ENCODE results near the gene SKI.

SKI gene

GRCh38 chr1:2181752-2182151 is 46.4 kb upstream of the SKI start:
- in situ Hi-C loops (cut with HindIII; ENCODE audit: low pct_ligation_motif_present, low sequenced_read_pairs) = no loop called here
- Histone ChIP-seq H3K36me3 (replicated peaks) (peaks cover 2% of the 10 kb centered on the region), H3K27ac (no peak overlapping the region), H3K27me3 (replicated peaks) (no peaks in the 10 kb centered on the region), H3K4me3 (ENCODE audit: low read depth, low read length) (no peak overlapping the region)
- TF ChIP-seq CTCF (IDR thresholded peaks at IDR 0.05; ENCODE audit: low read depth, low read length, missing control alignments) = no peak
- DNase-seq = no peak

GRCh38 chr1:2182376-2182775 is 45.7 kb upstream of the SKI start:
- no peak for DNase-seq
- no peak for TF ChIP-seq CTCF (IDR thresholded peaks at IDR 0.05; ENCODE audit: low read depth, low read length, missing control alignments)
- Histone ChIP-seq H3K4me3 (ENCODE audit: low read depth, low read length) (no peak overlapping the region), H3K36me3 (replicated peaks) (peaks cover 4% of the 10 kb centered on the region), H3K27me3 (replicated peaks) (no peaks in the 10 kb centered on the region), H3K27ac (no peak overlapping the region)
- in situ Hi-C loops (cut with HindIII; ENCODE audit: low pct_ligation_motif_present, low sequenced_read_pairs) = no loop called here

- H3K4me3 ChIP-seq (ENCODE audit: low read depth, low read length) = no peak overlapping the region
- no peaks in the 10 kb centered on the region for H3K27me3 ChIP-seq (replicated peaks)
- H3K36me3 ChIP-seq (replicated peaks) = peaks cover 4% of the 10 kb centered on the region
- no peak overlapping the region for H3K27ac ChIP-seq
- in situ Hi-C loops (cut with HindIII; ENCODE audit: low pct_ligation_motif_present, low sequenced_read_pairs) = no loop called here
- TF ChIP-seq CTCF (IDR thresholded peaks at IDR 0.05; ENCODE audit: low read depth, low read length, missing control alignments) = no peak
- DNase-seq = no peak
Measured at GRCh38 chr1:2183937-2184334, 44.2 kb upstream of the SKI start.

- in situ Hi-C loops (cut with HindIII; ENCODE audit: low pct_ligation_motif_present, low sequenced_read_pairs) = no loop called here
- no peak for TF ChIP-seq CTCF (IDR thresholded peaks at IDR 0.05; ENCODE audit: low read depth, low read length, missing control alignments)
- no peak overlapping the region for H3K27ac ChIP-seq
- no peak overlapping the region for H3K4me3 ChIP-seq (ENCODE audit: low read depth, low read length)
- H3K36me3 ChIP-seq (replicated peaks) = peaks cover 4% of the 10 kb centered on the region
- H3K27me3 ChIP-seq (replicated peaks) = no peaks in the 10 kb centered on the region
- DNase-seq = no peak
Measured at GRCh38 chr1:2184531-2184930, 43.6 kb upstream of the SKI start.

- in situ Hi-C loops (cut with HindIII; ENCODE audit: low pct_ligation_motif_present, low sequenced_read_pairs) = no loop called here
- H3K36me3 ChIP-seq (replicated peaks) = peaks cover 4% of the 10 kb centered on the region
- no peak overlapping the region for H3K27ac ChIP-seq
- H3K4me3 ChIP-seq (ENCODE audit: low read depth, low read length) = no peak overlapping the region
- no peak for TF ChIP-seq CTCF (IDR thresholded peaks at IDR 0.05; ENCODE audit: low read depth, low read length, missing control alignments)
- no peak for DNase-seq
- H3K27me3 ChIP-seq (replicated peaks) = no peaks in the 10 kb centered on the region
Measured at GRCh38 chr1:2184934-2185333, 43.2 kb upstream of the SKI start.
